Activated CD8-positive, alpha-beta memory T cell treated with anti-CD3 and anti-CD28 coated beads for 48 hours (primary cell): Measurements from ENCODE around the gene LYST.
"Not testable (repeated sequence)": the region's sequence is repeated elsewhere in the genome, so short reads cannot be mapped to it uniquely, and the experiment has no call there.

Experiments used
- DNase-seq, 3 experiments: peaks; one replicate each; pipeline ENCODE4 v3.0.0-alpha.2; 2020; ENCODE audit warnings: low read depth in 2 of 3, low spot score in 2 of 3

Gene LYST, protein sequence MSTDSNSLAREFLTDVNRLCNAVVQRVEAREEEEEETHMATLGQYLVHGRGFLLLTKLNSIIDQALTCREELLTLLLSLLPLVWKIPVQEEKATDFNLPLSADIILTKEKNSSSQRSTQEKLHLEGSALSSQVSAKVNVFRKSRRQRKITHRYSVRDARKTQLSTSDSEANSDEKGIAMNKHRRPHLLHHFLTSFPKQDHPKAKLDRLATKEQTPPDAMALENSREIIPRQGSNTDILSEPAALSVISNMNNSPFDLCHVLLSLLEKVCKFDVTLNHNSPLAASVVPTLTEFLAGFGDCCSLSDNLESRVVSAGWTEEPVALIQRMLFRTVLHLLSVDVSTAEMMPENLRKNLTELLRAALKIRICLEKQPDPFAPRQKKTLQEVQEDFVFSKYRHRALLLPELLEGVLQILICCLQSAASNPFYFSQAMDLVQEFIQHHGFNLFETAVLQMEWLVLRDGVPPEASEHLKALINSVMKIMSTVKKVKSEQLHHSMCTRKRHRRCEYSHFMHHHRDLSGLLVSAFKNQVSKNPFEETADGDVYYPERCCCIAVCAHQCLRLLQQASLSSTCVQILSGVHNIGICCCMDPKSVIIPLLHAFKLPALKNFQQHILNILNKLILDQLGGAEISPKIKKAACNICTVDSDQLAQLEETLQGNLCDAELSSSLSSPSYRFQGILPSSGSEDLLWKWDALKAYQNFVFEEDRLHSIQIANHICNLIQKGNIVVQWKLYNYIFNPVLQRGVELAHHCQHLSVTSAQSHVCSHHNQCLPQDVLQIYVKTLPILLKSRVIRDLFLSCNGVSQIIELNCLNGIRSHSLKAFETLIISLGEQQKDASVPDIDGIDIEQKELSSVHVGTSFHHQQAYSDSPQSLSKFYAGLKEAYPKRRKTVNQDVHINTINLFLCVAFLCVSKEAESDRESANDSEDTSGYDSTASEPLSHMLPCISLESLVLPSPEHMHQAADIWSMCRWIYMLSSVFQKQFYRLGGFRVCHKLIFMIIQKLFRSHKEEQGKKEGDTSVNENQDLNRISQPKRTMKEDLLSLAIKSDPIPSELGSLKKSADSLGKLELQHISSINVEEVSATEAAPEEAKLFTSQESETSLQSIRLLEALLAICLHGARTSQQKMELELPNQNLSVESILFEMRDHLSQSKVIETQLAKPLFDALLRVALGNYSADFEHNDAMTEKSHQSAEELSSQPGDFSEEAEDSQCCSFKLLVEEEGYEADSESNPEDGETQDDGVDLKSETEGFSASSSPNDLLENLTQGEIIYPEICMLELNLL (N-terminal part only)

DNA sequence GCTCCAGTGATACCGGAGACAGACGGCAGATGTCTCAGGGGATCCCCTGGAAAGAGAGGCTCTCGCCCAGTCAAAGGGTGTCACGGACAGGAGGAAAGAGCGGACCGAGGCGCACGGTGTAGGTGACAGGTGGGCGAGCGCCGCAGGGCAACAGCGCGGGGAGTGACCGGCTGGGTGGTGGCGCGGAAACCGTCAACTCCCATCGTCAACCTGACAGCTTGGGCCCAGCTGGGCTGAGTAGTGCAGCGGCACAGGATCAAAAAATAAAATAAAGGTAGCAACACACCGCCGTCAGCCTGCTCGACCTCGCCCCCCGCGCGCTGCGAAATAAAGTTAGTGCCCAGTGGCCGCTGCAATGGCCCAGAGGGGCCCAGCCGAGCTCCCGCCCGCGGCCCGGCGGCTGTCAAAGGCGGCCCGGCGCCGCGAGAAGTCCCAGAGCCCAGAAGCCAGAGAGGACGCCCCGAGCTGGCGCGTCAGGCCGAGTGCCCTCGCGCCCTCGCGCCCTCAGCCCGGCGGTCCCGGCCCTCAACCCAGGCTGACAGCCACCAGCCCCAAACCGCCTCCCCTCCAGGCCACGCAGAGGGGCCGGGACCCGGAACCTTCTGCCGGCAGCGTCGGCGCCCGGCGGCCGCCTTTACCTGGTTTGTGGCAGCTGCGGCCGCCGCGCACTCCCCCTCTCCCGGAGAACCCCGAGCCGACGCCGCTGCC is at the start of gene LYST:
Gene LYST (minus strand): TSS at position 702 of the 708 bp plus-strand sequence. CDS start 36,489 bp downstream, outside the sequence.
- DNase-seq = no peak

DNA sequence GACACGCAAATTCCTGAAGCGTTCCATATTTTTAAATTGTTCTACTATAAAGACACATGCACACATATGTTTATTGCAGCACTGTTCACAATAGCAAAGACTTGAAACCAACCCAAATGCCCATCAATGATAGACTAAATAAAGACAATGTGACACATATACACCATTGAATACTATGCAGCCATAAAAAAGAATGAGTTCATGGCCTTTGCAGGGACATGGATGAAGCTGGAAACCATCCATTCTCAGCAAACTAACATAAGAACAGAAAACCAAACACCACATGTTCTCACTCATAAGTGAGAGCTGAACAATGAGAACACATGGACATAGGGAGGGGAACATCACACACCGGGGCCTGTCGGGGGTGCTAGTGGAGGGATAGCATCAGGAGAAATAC is 48.8 kb upstream of the LYST start:
- DNase-seq = not testable (repeated sequence)

DNA sequence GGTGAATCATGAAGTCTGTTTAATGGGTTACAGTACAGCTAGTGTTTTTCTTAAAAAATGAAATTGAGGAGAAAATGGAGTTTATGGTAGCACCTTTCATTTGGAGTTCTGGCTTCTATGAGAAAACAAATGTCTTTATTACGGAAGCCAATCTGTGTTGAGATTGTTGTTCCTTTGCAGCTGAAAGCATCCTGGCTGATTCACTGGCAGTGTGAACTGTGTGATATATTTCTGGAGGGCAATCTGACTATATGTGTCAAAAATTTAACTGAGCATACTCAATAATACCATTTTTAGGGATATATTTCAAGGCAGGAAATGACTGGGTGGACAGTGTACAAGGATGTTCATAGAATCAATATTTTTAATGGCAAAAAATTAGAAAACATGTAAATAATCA is 46.6 kb upstream of the LYST start:
- no peak for DNase-seq

DNA sequence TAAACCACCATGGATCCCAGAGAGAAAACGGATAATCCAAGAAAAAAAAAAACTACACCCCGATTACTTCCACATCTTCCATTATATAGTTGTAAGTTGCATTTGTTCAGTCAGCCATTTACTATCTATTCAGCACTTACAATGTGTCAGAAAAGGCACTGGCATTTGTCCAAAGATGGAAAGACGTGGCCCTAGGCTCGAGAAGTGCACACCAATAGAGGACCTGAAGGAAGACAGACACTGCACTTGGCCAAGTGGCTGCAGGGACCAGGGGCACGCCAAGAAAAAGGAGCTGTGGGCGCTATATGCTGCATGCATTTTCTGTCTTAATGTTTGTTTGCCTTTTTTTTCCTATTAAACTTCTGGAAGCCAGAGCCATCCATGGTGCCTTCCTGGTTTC is 45.2 kb upstream of the LYST start:
- no peak for DNase-seq

DNA sequence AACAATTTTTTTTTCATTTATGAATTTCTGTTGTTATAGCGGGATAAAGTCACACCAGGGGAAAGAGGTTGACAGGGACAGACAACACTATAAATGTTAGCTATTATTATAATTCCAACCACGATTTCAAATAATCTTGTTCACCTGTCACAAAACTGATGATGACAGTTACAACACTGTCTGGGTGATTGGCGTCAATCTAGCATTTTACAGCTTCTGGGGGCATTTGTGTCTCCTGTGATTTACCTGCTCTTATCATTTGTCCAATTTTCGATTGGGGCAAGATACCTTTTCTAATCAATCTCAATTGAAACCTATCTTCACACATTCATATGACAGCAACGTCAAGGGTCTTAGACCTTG is 44.6 kb upstream of the LYST start:
- DNase-seq = no peak

DNA sequence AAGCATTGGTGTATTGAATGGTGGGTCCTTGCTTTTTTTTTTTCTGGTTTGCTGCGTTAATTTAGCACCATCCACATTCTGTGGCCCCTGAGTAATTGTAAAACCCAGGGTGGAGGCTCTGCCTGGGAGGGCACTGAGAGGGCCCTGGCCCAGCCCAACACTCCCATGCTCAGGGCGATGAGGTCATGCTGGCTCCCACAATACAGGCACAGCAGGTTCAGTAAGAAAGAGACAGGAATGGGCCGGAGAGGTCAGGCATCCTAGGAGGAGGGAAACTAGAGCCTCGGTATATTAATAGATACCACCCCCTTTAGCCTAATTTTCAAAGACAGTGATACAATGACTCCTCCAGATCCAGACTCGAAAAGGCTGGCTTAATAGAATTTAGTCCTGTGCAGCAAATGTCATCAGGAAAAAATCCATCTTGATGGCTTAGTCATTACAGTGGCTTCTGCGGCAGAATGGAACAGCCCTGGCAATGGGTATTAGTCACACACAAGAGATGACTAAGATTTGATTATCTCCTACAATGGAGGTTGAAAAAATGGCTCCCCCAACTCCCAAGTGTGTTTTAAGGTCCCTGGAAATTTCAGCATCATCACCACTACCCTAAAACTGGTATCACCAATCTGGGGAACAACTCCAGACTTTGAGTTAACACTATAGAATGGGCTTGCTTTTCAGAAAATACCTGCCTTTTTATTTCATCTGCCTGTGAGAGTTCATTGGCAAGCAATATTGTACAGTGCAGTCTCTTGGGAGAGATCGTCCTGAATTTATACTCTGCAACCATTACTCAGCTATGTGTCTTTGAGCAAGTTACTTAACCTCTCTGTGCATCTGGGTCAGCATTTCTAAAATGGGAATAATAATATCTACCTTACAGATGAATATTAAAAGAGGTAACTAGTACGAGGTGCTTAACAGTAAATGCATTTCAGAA is 43.9 kb upstream of the LYST start:
- DNase-seq = peak in 1 of 3 experiments; percentile 23

DNA sequence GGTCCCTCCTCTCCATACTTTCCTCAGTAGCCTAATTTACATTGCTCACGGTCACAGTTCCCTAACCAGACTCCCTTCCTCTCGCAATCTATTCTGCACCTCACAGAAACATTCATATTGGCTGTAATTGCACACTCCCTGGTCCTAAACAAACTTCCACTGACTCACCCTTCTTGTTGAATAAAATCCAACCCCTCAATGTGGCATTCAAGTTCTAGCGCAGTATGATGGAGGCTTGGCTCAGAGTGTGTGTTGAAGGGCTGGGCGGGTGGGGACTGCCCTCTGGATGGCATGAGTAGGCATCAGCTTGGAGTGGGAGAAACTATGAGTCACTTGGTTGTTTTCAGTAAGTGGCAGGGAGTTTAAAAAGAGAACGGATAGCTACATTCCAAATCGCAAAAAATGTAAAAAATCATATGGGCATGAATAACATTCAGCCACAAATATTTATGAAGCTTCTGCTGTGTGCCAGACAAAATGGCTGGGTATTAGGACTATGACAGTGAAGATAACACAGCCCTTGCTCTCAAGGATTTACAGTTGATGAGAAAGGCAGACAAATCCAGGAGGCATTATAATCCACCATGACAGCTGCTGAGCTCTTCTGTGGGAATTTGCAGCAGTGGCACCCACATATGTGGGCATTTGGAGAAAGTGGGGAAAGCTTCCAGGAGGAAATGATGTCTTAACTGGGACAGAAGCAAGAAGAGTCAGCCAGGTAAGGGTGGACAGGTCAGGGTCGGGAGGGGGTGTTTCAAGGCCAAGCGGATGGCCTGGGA is 42.2 kb upstream of the LYST start:
- no peak for DNase-seq

DNA sequence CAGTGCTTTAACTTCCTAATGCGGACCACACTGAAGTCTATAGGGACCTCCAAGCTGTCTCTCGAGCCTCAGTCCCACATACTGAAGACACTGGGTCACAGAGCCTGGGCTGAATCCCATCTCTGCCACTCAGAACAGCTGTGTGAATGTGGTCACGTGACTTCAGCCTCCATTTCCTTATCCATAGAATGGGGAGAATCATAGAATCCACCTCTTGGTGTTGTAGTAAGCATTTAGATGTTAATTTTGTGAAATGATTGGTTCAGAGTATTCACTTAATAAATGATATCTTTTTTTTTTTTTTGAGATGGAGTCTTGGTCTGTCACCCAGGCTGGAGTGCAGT is 41.2 kb upstream of the LYST start:
- no peak for DNase-seq

DNA sequence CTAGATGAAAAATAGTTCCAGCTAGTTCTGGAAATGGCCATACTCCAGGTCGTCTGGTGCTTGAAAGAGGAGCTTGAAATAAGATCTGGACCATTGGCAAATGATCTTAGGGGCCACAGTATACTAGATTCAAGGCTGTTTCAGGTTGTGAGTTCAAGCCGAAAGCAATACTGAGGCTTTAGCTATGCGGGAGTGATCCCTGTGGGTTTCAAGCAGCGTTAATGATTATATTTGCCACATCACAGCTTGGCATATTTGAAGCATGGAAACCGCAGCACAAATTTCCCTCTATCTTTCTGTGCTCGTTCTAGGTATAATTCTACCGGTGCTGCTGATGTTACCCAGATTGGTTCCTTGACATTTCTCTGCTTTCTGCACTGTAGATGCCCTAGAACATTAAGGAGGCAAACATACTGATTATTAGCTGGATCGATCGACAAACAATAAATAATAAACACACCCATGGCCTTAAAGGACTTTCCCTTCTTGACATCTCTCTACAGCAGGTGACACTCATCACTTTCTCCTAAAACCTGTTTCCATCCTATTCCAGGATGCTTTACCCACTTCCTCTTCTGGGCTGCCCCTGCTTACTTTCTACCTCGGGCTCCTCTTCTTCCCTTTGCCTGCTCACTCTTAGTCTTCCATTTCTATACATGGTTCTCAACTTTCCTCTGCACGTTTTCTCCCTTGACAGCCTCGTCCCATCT is 40.6 kb upstream of the LYST start:
- DNase-seq = no peak

DNA sequence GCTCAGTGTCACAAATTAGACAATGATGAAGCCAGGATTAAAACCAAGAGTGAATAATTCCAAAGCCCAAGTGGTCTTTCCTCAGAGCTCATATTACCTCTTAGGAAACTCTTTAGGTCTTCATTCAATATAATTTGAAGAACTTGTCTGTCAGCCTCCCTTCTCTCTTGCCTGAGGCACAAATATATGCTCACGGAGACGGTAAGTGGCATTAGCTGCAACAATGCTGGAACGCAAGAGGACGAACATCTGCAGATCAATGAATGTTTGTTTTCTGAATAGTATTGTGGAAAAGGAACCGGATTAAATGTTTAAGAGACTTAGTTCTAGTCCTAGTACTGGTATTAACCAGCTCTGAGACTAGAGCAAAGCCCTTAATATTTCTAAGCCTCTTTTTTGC is 39.7 kb upstream of the LYST start:
- DNase-seq = no peak

DNA sequence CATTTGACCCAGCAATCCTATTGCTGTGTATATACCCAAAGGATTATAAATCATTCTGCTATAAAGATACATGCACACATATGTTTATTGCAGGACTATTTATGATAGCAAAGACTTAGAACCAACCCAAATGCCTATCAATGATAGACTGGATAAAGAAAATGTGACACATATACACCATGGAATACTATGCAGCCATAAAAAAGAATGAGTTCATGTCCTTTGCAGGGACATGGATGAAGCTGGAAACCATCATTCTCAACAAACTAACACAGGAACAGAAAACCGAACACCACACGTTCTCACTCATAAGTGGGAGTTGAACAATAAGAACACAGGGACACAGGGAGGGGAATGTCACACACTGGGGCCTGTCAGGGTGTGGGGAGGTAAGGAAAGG is 37.1 kb upstream of the LYST start:
- not testable (repeated sequence) for DNase-seq

DNA sequence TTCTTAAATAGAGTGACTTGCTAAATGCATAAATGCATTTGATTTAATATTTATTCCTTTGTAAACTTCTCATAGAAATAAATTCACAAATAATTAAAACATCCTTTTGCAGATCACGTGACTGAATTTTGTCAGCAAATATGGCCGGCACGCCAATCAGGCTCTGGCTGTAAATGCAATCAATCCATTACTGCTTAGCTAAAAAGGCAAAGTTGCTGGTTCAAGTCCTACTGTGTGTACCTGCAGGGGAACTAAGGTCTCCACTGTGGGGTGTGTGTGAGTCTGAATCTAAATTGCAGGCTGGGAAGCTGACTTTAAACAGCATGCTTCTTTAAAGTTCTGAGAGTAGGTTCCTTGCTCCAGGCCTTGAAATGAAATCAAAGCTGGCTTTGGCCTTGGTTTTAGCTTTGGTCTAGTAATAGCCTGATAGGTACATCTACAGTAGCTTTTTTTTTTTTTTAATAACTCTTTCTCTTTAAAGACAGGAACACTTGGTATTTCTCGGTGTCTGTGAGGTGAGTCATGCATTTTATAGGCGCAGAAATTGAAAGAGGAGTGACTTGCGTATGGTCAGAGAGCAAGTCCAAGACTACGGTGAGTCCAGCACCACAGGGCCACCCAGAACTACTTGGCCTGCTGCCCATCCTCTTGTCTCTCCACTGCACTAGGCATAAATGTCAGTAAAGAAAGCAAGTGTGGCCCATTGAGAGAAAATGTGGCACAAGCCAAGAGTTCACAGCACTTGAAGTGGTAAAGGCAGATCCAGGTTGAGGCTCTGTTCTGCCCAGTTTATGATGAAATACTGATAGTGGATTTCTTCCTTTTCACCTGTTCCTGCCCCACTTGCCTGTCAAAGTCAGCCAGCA is 36.2 kb upstream of the LYST start:
- no peak for DNase-seq

DNA sequence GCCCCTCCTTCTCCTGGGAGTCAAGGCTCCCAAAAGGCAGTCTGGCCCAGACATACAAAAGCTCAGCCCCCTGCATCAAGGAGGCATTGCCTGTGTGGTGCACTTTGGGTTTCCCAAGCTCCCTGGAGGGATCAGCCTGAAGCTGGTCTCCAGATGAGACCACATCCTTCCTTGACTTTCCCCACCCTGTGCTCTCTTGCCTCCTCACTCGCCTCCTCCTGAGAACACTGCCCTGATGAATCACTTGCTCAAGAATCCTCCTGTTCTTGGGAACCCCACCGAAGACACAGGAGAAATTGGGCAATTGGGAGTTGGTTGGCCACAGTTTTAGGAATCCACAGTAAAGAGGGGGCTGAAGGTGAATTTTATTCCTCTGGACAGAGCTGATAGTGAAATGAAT is 34.8 kb upstream of the LYST start:
- no peak for DNase-seq

DNA sequence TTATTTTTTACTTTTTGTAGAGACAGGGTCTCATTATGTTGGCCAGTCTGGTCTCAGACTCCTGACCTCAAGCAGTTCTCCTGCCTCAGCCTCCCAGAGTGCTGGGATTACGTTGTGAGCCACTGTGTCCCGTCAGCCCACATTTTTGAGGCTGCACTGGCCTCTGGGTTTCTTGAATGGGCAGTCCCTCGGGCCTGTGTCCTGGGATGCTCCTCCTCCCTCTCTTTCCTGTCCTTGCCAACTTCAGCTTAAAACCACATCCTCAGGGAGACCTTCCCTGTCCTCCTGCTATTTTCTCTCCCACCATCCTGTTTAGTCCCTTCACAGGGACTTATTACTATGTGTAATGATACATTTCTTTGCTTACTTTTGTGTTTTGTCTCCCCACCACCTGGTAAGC is 31.4 kb upstream of the LYST start:
- DNase-seq = no peak

DNA sequence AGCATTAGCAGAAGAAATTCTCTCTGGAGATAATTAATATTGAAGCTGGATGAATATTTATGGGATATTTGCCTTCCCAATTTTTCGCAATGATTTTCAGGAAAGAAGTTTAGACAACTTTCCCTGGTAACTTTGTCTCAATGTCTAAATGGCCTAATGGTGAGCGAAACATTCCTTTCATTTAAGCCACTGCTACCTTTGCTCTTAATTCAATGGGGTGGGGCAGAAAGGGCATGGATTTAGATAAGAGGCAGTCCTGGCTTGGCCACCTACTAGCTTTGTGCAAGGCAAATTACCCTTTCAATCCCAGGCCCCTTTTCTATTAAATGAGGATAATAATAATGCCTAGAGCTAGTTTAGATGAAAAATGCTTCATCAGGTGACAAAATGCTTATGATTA is 27.1 kb upstream of the LYST start:
- DNase-seq = no peak

DNA sequence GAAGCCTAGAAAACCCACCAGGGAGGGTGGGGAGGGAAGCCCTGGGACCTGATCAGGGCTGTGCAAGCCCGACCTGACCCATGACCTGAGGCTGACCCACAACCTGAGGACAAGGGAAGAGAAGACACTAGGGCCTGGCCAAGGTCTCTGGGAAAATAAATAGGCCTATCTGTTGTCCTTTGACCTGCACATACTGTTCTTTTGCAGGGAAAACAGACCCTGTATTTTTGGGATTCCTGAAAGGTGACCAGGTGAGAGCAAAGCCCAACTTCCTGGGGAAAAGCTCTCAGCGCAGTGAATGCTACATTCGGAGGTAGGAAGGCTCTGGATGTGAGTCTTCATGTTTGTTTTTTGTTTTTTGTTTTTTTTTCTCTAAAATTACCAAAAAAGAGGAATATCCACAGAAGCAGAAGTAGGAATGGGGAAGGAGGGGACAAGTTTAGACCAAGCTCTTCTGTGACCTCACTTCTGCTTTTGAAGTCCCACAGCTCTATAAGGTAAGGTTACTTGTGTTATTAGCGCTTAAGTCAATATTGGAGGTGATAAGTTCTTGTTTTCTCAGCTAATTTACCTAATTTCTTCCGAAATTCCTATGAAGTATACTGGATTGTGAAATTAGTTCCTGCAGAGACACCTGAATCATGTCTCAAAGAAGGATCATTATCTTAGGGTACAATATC is 26.2 kb upstream of the LYST start:
- no peak for DNase-seq

DNA sequence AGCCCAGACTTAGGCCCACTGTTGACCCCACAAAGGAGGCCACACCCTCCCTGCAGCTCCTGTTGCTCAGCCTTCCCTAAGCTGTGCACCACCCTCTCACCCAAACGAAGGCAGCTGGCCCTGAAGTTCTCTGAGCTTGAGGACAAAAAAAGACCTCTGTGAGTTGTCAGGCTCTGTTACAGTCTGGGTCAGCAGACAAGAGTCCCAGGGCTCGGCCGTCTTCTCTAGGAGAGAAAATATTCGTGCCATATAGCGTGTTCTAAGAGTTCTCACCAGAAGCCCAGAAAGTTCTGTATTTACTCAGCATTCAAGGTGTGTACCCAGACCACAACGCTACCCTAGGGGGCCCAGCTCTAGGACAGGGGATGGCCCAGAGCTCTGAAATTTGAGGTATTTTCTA is 25.5 kb upstream of the LYST start:
- no peak for DNase-seq
